Measurements from ENCODE around the gene PLB1. TPM values are rescaled to one million over a fixed set of nuclear protein-coding genes. Genes with fewer than 3 reads are reported as not detected.

The PLB1 gene
- total and polyA plus RNA-seq, 2 experiments from 2014 or later = 0.06 to 0.21 TPM

DNA sequence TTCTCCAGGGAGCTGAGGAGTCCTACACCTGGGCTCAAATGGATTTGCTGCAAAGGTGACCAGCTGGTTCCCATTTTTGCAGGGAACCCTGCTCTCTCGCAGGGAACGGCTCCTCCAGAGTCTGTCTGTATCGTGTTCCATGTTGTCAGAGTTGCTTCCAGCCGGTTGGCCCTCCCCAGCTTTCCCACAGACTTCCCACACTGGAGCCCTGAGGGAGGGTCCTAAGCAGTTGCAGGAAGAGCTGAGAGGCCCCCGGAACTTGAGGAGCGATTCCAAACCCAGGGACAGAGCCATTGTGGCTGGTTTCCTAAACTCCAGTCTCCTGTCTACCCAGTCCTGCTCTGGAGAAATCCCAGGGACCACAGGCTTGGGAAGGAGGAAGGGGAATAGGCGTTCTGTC, 134.1 kb downstream of the PLB1 start:
- Histone ChIP-seq H3K4me1 (ENCODE audit: insufficient read depth) (peaks cover 8% of the 10 kb centered on the region), H3K27ac (ENCODE audit: low read depth) (no peak overlapping the region), H4K20me1 (replicated peaks; ENCODE audit: insufficient read depth) (no peaks in the 10 kb centered on the region), H3K36me3 (ENCODE audit: insufficient read depth) (no peaks in the 10 kb centered on the region), H3K4me2 (no peak overlapping the region), H3K79me2 (replicated peaks; ENCODE audit: insufficient read depth) (no peaks in the 10 kb centered on the region), H3K27me3 (ENCODE audit: insufficient read depth) (no peaks in the 10 kb centered on the region), H3K9me2 (ENCODE audit: insufficient read depth) (no peaks in the 10 kb centered on the region), H3F3A (replicated peaks; ENCODE audit: low read depth) (no peaks in the 10 kb centered on the region), H2AFZ (no peak overlapping the region), H3K4me3 (no peak overlapping the region)
- H3K4me1 Mint-ChIP-seq = peaks cover 8% of the 10 kb centered on the region
- ATAC-seq (no peak), DNase-seq (ENCODE audit: low spot score) (no peak)
- no peak overlapping the region for H3K4me3 Mint-ChIP-seq
- TF ChIP-seq ZNF114 (CRISPR knock-in tag; IDR thresholded peaks at IDR 0.05) (no peak), ZNF462 (CRISPR knock-in tag; IDR thresholded peaks at IDR 0.05) (no peak), ETS1 (IDR thresholded peaks at IDR 0.05) (no peak), ZNF331 (CRISPR knock-in tag; IDR thresholded peaks at IDR 0.05; ENCODE audit: low read depth) (no peak), CREB1 (CRISPR knock-in tag; IDR thresholded peaks at IDR 0.05; ENCODE audit: low read depth) (no peak), NANOG (IDR thresholded peaks at IDR 0.05; ENCODE audit: borderline replicate concordance) (no peak), EZH2phosphoT487 (IDR thresholded peaks at IDR 0.05; ENCODE audit: unreplicated experiment) (no peak), STAT1 (IDR thresholded peaks at IDR 0.05; ENCODE audit: unreplicated experiment) (no peak), POLR2AphosphoS5 (IDR thresholded peaks at IDR 0.05; ENCODE audit: low read depth) (no peak), EZH2 (IDR thresholded peaks at IDR 0.05; ENCODE audit: low read depth, unreplicated experiment) (no peak), JUNB (IDR thresholded peaks at IDR 0.05; ENCODE audit: unreplicated experiment) (no peak)
- TF ChIP-seq, protein P1, sequence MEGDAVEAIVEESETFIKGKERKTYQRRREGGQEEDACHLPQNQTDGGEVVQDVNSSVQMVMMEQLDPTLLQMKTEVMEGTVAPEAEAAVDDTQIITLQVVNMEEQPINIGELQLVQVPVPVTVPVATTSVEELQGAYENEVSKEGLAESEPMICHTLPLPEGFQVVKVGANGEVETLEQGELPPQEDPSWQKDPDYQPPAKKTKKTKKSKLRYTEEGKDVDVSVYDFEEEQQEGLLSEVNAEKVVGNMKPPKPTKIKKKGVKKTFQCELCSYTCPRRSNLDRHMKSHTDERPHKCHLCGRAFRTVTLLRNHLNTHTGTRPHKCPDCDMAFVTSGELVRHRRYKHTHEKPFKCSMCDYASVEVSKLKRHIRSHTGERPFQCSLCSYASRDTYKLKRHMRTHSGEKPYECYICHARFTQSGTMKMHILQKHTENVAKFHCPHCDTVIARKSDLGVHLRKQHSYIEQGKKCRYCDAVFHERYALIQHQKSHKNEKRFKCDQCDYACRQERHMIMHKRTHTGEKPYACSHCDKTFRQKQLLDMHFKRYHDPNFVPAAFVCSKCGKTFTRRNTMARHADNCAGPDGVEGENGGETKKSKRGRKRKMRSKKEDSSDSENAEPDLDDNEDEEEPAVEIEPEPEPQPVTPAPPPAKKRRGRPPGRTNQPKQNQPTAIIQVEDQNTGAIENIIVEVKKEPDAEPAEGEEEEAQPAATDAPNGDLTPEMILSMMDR (conservative IDR thresholded peaks at IDR 0.05; ENCODE audit: low read depth in 2 of 2) = no peak
- TF ChIP-seq, protein P2, sequence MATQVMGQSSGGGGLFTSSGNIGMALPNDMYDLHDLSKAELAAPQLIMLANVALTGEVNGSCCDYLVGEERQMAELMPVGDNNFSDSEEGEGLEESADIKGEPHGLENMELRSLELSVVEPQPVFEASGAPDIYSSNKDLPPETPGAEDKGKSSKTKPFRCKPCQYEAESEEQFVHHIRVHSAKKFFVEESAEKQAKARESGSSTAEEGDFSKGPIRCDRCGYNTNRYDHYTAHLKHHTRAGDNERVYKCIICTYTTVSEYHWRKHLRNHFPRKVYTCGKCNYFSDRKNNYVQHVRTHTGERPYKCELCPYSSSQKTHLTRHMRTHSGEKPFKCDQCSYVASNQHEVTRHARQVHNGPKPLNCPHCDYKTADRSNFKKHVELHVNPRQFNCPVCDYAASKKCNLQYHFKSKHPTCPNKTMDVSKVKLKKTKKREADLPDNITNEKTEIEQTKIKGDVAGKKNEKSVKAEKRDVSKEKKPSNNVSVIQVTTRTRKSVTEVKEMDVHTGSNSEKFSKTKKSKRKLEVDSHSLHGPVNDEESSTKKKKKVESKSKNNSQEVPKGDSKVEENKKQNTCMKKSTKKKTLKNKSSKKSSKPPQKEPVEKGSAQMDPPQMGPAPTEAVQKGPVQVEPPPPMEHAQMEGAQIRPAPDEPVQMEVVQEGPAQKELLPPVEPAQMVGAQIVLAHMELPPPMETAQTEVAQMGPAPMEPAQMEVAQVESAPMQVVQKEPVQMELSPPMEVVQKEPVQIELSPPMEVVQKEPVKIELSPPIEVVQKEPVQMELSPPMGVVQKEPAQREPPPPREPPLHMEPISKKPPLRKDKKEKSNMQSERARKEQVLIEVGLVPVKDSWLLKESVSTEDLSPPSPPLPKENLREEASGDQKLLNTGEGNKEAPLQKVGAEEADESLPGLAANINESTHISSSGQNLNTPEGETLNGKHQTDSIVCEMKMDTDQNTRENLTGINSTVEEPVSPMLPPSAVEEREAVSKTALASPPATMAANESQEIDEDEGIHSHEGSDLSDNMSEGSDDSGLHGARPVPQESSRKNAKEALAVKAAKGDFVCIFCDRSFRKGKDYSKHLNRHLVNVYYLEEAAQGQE (IDR thresholded peaks at IDR 0.05; ENCODE audit: unreplicated experiment) = no peak
- H3K27me3 Mint-ChIP-seq (ENCODE audit: insufficient read depth, low read depth, poor library complexity) = peaks cover 3% of the 10 kb centered on the region
- no peaks in the 10 kb centered on the region; the same call in 2 of the 3 replicates for H3K36me3 Mint-ChIP-seq (ENCODE audit: low read depth)
- H3K9me3 Mint-ChIP-seq = no peaks in the 10 kb centered on the region
- H3K27ac Mint-ChIP-seq = no peak overlapping the region
